NT2/D1 (cell line): ENCODE data around the gene WDR7.

Source experiments
- SUZ12 ChIP-seq: IDR thresholded peaks from 2 replicates; pipeline ENCODE4 v1.6.1; 2011; ENCODE audit not compliant: insufficient read length, insufficient read depth; ENCODE audit errors: extremely low read depth
- YY1 ChIP-seq: IDR thresholded peaks from 2 replicates; pipeline ENCODE4 v1.6.1; 2011; ENCODE audit not compliant: insufficient read length, insufficient read depth
- ZNF274 ChIP-seq: IDR thresholded peaks from 2 replicates; pipeline ENCODE4 v1.6.1; 2011; ENCODE audit warnings: mild to moderate bottlenecking, low read depth, low read length

DNA sequence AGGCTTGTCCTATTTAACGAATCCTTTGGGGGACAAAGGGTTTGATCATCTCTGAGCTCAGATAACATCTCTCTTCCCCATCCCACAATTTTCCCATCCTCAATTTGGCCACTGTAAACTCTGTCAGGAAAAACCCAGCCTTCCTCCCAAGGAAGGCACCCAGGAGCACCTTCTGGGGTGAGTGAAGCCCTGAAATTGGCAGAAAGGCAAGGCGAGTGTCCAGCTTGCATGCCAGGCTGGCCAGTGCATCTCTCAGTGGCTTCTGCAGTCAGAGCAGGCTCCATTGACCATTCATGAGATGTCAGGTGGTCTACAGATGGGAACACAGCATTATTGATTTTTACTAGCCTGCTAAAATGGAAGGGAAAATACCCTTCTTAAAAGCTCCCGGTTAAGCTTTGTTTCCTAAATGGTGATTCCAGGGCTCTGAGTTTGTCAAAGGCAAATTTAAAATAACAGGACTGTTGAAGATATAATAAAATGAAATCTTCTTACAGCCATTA lies 412.5 kb downstream of the WDR7 start:
- TF ChIP-seq SUZ12 (no peak), ZNF274 (no peak), YY1 (no peak)
